NT2/D1 (cell line): Measurements from ENCODE around the gene SNTG2.

ENCODE experiments used
- DNase-seq: peaks from one replicate; pipeline ENCODE4 v3.0.0-alpha.2; 2011; ENCODE audit warnings: low read depth, low spot score
- H3K27me3 ChIP-seq: 2 replicates; pipeline ENCODE4 v1.6.0; 2011; ENCODE audit warnings: mild to moderate bottlenecking; ENCODE audit not compliant: insufficient read length, insufficient read depth
- H3K36me3 ChIP-seq: 2 replicates; pipeline ENCODE4 v1.6.1; 2011; ENCODE audit warnings: mild to moderate bottlenecking, low read length, mixed read lengths; ENCODE audit not compliant: insufficient read depth, insufficient read length
- H3K4me1 ChIP-seq: 2 replicates; pipeline ENCODE4 v1.5.1; 2011; ENCODE audit not compliant: insufficient read depth, insufficient read length
- H3K4me3 ChIP-seq: 2 replicates; pipeline ENCODE4 v1.5.1; 2011; ENCODE audit warnings: low read depth; ENCODE audit not compliant: insufficient read length
- H3K9ac ChIP-seq: 2 replicates; pipeline ENCODE4 v1.6.0; 2011; ENCODE audit warnings: low read depth; ENCODE audit not compliant: insufficient read length
- H3K9me3 ChIP-seq: 2 replicates; pipeline ENCODE4 v1.5.1; 2011; ENCODE audit warnings: mild to moderate bottlenecking, low read length; ENCODE audit not compliant: insufficient read depth
- SUZ12 ChIP-seq: IDR thresholded peaks from 2 replicates; pipeline ENCODE4 v1.6.1; 2011; ENCODE audit not compliant: insufficient read length, insufficient read depth; ENCODE audit errors: extremely low read depth
- YY1 ChIP-seq: IDR thresholded peaks from 2 replicates; pipeline ENCODE4 v1.6.1; 2011; ENCODE audit not compliant: insufficient read length, insufficient read depth
- ZNF274 ChIP-seq: IDR thresholded peaks from 2 replicates; pipeline ENCODE4 v1.6.1; 2011; ENCODE audit warnings: mild to moderate bottlenecking, low read depth, low read length

Gene SNTG2

DNA sequence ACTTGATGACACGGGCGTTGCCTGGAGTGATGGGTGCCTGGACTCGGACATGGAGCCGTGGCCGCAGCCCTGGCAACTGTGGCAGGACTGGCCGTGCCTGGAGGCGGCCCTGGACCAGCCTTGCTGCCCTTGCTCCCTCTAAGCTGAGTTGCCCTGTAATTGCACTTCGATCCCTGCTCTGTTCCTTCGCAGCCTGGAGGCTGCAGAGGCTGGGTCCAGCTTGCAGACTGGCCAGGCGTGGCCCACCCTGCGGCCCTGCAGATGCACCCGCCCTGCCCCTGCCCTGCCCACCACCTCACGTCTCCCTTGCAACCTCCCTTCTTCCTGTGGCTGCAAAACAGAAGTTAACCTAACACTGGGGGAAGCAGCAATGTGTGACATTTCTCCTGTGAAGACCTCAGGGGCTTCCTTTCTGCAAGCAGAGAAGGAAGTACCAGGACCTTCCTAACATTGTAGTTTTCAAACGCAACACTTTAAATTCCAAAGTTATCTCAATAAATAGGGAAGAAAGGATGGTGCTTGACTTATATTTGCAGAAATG, 288.0 kb downstream of the SNTG2 start:
- Histone ChIP-seq H3K9ac (no peak overlapping the region), H3K4me1 (no peaks in the 10 kb centered on the region), H3K36me3 (no peaks in the 10 kb centered on the region), H3K4me3 (no peak overlapping the region), H3K9me3 (no peaks in the 10 kb centered on the region), H3K27me3 (no peaks in the 10 kb centered on the region)
- DNase-seq = no peak
- TF ChIP-seq SUZ12 = no peak

DNA sequence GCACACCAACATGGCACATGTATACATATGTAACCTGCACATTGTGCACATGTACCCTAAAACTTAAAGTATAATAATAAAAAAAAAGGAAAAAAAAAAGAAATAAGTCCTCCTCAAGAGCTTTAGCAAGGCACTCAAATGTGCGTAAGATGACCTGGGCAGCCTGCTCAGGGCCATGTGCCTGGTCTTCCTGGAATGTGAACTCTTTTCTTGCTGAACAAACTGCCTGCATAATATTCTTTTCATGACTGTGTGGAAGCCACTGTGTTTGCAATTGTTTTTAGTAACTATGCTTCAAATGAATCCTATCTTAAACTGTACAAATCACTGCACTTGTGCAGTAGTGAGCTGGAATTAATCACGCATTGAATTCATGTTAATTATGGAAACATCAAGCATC, 294.5 kb downstream of the SNTG2 start:
- Histone ChIP-seq H3K36me3 (no peaks in the 10 kb centered on the region), H3K4me1 (no peaks in the 10 kb centered on the region), H3K9ac (no peak overlapping the region), H3K9me3 (no peaks in the 10 kb centered on the region), H3K4me3 (no peak overlapping the region), H3K27me3 (no peaks in the 10 kb centered on the region)
- DNase-seq = no peak
- TF ChIP-seq SUZ12 (no peak), YY1 (no peak), ZNF274 (no peak)

DNA sequence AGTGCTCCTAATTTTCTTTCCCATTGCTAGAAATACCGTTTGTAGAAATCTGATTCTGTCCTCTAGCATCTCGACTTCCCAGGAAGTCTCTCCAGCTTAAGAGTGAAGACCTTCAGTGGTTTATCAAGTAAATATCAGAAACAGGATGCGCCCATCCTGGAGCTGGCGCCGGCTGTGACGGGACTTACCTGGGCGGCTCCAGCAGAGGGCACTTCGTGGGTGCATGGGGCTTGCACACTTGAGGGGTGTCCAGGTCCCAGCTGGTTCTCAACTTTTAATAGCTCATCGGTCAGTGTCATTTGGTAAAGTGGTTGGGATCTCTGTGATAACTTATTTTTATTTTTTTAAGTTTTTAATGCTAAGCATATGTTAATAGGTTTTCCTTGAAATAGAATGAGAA, 295.6 kb downstream of the SNTG2 start:
- no peak for DNase-seq
- Histone ChIP-seq H3K9ac (no peak overlapping the region), H3K4me3 (no peak overlapping the region), H3K9me3 (no peaks in the 10 kb centered on the region), H3K27me3 (no peaks in the 10 kb centered on the region), H3K36me3 (no peaks in the 10 kb centered on the region), H3K4me1 (no peaks in the 10 kb centered on the region)
- TF ChIP-seq ZNF274 (no peak), SUZ12 (no peak), YY1 (no peak)

DNA sequence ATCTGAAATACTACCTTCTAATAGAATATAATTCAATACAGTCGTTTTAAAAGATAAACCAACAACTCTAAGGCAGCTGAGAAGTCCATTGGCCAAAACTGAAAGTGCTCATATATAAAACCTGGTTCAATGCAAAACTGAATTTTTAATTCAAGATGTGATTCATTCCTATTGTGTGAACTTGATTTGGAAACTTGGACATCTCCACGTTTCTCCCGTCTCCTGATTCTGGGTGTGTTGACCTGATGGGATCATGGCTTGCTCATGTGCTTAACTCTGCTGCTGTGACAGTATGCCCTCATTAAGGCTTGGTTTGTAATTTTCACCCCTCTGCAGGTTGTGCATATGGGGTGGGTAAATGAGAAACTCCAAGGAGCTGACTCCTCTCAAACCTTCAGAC, 296.3 kb downstream of the SNTG2 start:
- no peak for TF ChIP-seq YY1
- no peak for TF ChIP-seq ZNF274
- no peak for DNase-seq

DNA sequence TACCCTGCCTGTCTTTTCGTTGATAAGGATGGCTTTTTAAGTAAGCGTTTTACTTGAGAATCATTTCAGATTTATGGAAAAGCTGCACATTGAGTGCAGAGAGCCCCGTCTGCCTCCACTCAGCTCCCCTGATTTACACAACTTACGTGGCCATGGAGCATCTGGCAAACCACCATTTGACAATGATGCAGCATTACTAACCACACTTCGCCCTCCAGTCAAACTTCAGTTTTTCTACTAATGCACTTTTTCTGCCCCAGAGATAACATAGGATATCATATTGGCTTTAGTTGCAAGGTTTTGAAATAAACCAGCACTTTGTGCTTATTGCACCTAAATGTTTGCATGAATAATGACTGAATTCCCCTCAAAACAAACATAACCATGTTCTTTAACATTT, 297.5 kb downstream of the SNTG2 start:
- Histone ChIP-seq H3K4me3 (no peak overlapping the region), H3K36me3 (no peaks in the 10 kb centered on the region), H3K27me3 (no peaks in the 10 kb centered on the region), H3K4me1 (no peaks in the 10 kb centered on the region), H3K9ac (no peak overlapping the region), H3K9me3 (no peaks in the 10 kb centered on the region)
- no peak for DNase-seq
- no peak for TF ChIP-seq ZNF274
- no peak for TF ChIP-seq SUZ12
- TF ChIP-seq YY1 = no peak

More for the DNA sequence above, 296.3 kb downstream of the SNTG2 start:
- Histone ChIP-seq H3K27me3 (no peaks in the 10 kb centered on the region), H3K4me3 (no peak overlapping the region), H3K9ac (no peak overlapping the region), H3K36me3 (no peaks in the 10 kb centered on the region), H3K9me3 (no peaks in the 10 kb centered on the region), H3K4me1 (no peaks in the 10 kb centered on the region)

DNA sequence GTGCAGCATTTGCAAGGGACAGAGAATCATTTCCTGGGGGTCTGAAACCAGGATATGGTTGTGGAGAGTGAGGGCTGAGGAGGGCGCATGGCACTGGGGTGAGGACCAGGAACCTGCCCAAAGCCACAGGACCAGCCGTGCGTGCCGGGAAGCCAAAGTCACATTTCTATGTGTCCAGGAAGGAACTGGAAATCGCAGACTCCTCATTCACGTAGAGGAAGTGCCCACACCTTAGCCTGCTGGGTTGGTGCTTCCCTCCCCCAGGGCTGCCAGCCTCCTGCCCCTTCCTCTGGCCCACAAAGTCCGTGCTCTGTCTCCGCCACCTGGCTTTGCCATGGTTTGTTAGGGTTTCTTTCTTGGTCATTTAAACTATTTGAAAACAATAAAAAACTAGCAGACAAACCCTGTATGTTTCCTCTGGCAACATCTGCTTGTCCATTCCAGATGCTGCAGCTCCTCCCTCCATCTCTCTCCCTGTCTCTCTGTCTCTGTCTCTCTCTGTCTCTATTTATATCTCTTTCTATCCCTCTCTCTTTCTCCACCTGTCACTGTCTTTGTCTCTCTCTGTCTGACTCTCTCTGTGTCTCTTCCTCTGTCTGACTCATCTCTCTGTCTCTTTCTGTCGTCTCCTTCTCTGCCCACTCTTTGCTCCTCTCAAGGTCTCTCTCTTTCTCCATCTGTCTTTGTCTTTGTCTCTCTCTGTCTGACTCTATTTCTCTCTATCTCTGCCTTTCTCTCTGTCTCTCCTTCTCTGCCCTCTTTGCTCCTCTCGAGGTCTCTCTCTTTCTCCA, 299.4 kb downstream of the SNTG2 start:
- Histone ChIP-seq H3K4me1 (no peaks in the 10 kb centered on the region), H3K4me3 (no peak overlapping the region), H3K27me3 (no peaks in the 10 kb centered on the region), H3K36me3 (no peaks in the 10 kb centered on the region), H3K9ac (no peak overlapping the region), H3K9me3 (no peaks in the 10 kb centered on the region)
- TF ChIP-seq ZNF274 = no peak
- TF ChIP-seq YY1 = no peak
- DNase-seq = no peak

DNA sequence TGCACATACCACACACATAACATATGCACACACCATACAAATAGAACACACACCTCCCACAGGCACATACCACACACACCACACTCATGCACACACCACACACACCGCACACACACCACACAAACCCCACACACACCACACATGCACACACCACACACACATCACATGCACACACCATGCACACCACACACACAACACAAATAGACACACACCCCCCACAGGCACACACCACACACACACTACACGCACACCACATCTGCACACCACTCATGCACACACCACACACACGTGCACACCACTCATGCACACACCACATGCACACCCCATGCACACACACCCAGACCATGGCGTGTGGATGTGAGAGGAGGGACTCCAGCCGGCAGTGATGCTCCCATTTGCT, 300.9 kb downstream of the SNTG2 start:
- H3K27me3 ChIP-seq = no peaks in the 10 kb centered on the region
- no peaks in the 10 kb centered on the region for H3K36me3 ChIP-seq
- DNase-seq = no peak
- no peak overlapping the region for H3K4me3 ChIP-seq
- H3K9me3 ChIP-seq = no peaks in the 10 kb centered on the region
- no peaks in the 10 kb centered on the region for H3K4me1 ChIP-seq
- no peak overlapping the region for H3K9ac ChIP-seq
- TF ChIP-seq SUZ12 = no peak
- TF ChIP-seq YY1 = no peak
- no peak for TF ChIP-seq ZNF274

DNA sequence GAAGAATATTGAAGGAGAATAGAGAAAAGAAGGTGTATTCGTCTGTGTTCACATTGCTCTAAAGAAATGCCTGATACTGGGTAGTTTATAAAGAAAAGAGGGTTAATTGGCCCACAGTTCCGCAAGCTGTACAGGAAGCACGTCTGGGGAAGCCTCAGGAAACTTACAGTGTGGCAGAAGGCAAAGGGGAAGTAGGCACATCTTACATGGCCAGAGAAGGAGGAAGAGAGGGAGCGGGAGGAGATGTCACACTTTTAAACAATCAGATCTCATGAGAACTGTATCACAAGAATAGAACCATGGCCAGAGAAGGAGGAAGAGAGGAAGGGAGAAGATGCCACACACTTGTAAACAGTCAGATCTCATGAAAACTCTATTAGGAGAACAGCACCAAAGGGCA, 303.0 kb downstream of the SNTG2 start:
- no peak for DNase-seq
- Histone ChIP-seq H3K27me3 (no peaks in the 10 kb centered on the region), H3K4me3 (no peak overlapping the region), H3K4me1 (no peaks in the 10 kb centered on the region), H3K36me3 (no peaks in the 10 kb centered on the region), H3K9me3 (no peaks in the 10 kb centered on the region), H3K9ac (no peak overlapping the region)
- TF ChIP-seq YY1 = no peak
- no peak for TF ChIP-seq SUZ12
- no peak for TF ChIP-seq ZNF274
